Measurements from ENCODE around the gene ERRFI1. TPM values are rescaled to one million over a fixed set of nuclear protein-coding genes. Genes with fewer than 3 reads are reported as not detected.

Gene ERRFI1
- total and polyA plus RNA-seq, 10 of the 15 experiments (the other 5 are each of a cell fraction or from before 2014, with no cell fraction given) = 0.90 to 6.5 (median 3.1) TPM

DNA sequence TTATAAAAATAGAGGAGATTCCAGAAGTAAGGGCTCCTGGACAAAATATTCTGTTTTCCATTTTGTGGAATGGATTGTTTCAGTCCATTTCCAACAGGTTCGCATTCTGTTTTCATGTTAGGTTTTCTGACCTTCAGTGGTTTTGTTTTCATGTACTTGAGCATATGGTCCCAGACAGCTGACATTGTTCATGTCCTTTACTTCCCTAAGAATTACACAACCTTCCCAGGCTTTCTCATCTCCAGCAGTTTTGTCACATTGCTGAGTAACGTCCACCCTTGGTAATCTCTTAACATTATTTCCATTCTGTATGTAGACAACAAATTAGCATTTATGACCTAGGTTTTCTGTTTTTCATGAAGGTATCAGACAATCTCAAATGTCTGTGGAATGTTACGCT, 21.0 kb upstream of the ERRFI1 start:
- H3K9ac ChIP-seq (ENCODE audit: control insufficient read depth, insufficient read depth, low read length) = no peak overlapping the region
- H4K20me1 ChIP-seq (ENCODE audit: control insufficient read depth, insufficient read depth) = no peaks in the 10 kb centered on the region
- CTCF ChIA-PET = no interaction called here
- no peak overlapping the region for H3K4me3 ChIP-seq
- 52% methylated on average over 3 of the region's 3 CpGs for WGBS (ENCODE audit: insufficient coverage, insufficient replicate concordance, low lambda C conversion rate, missing lambda C conversion rate)
- no peaks in the 10 kb centered on the region for H3K36me3 ChIP-seq (ENCODE audit: control insufficient read depth in 2 of 2, insufficient read depth in 2 of 2, low read length in 1 of 2)
- ATAC-seq = no peak
- no TSS peak for BruUV-seq (replicated peaks)
- intact Hi-C loops (cut with micrococcal nuclease; ENCODE audit: unreplicated experiment) = no loop called here
- in situ Hi-C loops (cut with MboI) = no loop called here
- H3K79me2 ChIP-seq (ENCODE audit: control insufficient read depth, insufficient read depth, low read length) = no peaks in the 10 kb centered on the region
- SMC1A ChIA-PET (ENCODE audit: uncharacterized antibody, unreplicated experiment) = no interaction called here
- H3K4me2 ChIP-seq (ENCODE audit: control insufficient read depth, insufficient read depth) = no peak overlapping the region
- POLR2A ChIA-PET = no interaction called here
- FAIRE-seq = no peak
- no peaks in the 10 kb centered on the region for H3K27me3 ChIP-seq (replicated peaks in 1 of 2; ENCODE audit: control insufficient read depth in 2 of 2, insufficient read depth in 2 of 2, low read length in 1 of 2)
- no peak for DNase-seq (ENCODE audit: low read depth, low spot score)
- RAD21 ChIA-PET (ENCODE audit: unreplicated experiment) = no interaction called here
- H3K4me1 ChIP-seq (ENCODE audit: control insufficient read depth, insufficient read depth, low read length) = no peaks in the 10 kb centered on the region
- H3K9me3 ChIP-seq (replicated peaks; ENCODE audit: control insufficient read depth, insufficient read depth, low read length) = no peaks in the 10 kb centered on the region; the same call in 2 of the 3 replicates
- no peak overlapping the region for H2AFZ ChIP-seq (ENCODE audit: control insufficient read depth, low read depth, low read length)
- no peak overlapping the region for H3K27ac ChIP-seq (ENCODE audit: control insufficient read depth, insufficient read depth)
- TF ChIP-seq MYB (IDR thresholded peaks at IDR 0.05; ENCODE audit: borderline replicate concordance, low read depth, low read length) = no peak
- TF ChIP-seq TBL1XR1 (IDR thresholded peaks at IDR 0.05; ENCODE audit: low read depth, low read length) = no peak
- TF ChIP-seq BMI1 (IDR thresholded peaks at IDR 0.05; ENCODE audit: borderline replicate concordance) = no peak
- TF ChIP-seq TAF1 (IDR thresholded peaks at IDR 0.05; ENCODE audit: borderline replicate concordance, low read depth, low read length) = no peak
- TF ChIP-seq, protein P1, sequence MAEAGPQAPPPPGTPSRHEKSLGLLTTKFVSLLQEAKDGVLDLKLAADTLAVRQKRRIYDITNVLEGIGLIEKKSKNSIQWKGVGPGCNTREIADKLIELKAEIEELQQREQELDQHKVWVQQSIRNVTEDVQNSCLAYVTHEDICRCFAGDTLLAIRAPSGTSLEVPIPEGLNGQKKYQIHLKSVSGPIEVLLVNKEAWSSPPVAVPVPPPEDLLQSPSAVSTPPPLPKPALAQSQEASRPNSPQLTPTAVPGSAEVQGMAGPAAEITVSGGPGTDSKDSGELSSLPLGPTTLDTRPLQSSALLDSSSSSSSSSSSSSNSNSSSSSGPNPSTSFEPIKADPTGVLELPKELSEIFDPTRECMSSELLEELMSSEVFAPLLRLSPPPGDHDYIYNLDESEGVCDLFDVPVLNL (IDR thresholded peaks at IDR 0.05; ENCODE audit: low read depth, low read length) = no peak
- TF ChIP-seq GATAD2B (conservative IDR thresholded peaks at IDR 0.05; ENCODE audit: low read depth) = no peak
- no peak for TF ChIP-seq SREBF2 (IDR thresholded peaks at IDR 0.05; ENCODE audit: low read length)
- TF ChIP-seq FOXM1 (IDR thresholded peaks at IDR 0.05; ENCODE audit: low read depth, low read length) = no peak
- TF ChIP-seq ATF7 (IDR thresholded peaks at IDR 0.05; ENCODE audit: low read depth) = no peak
- no peak for TF ChIP-seq NFYA (IDR thresholded peaks at IDR 0.05; ENCODE audit: borderline replicate concordance, low read depth, low read length)
- TF ChIP-seq CBFB (IDR thresholded peaks at IDR 0.05; ENCODE audit: low read depth) = no peak
- no peak for TF ChIP-seq RAD51 (IDR thresholded peaks at IDR 0.05)
- TF ChIP-seq SMAD1 (IDR thresholded peaks at IDR 0.05; ENCODE audit: low read depth, partially characterized antibody) = no peak
- no peak for TF ChIP-seq ZSCAN29 (IDR thresholded peaks at IDR 0.05)
- TF ChIP-seq ASH2L (IDR thresholded peaks at IDR 0.05; ENCODE audit: borderline replicate concordance, low read depth) = no peak
- TF ChIP-seq, protein P2, sequence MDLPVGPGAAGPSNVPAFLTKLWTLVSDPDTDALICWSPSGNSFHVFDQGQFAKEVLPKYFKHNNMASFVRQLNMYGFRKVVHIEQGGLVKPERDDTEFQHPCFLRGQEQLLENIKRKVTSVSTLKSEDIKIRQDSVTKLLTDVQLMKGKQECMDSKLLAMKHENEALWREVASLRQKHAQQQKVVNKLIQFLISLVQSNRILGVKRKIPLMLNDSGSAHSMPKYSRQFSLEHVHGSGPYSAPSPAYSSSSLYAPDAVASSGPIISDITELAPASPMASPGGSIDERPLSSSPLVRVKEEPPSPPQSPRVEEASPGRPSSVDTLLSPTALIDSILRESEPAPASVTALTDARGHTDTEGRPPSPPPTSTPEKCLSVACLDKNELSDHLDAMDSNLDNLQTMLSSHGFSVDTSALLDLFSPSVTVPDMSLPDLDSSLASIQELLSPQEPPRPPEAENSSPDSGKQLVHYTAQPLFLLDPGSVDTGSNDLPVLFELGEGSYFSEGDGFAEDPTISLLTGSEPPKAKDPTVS (IDR thresholded peaks at IDR 0.05; ENCODE audit: low read depth, low read length) = no peak

All from GM12878 (cell line).